Dendritic cell treated with granulocyte-macrophage colony-stimulating factor and Interleukin-4, amounts not matched to agents 40 ng/mL and 50 ng/mL, for 4 days (primary cell): ENCODE data around the gene UBAC2.

Experiments used
- H3K27ac Mint-ChIP-seq: one replicate; pipeline ENCODE4 v1.8.0; 2022; ENCODE audit warnings: mild to moderate bottlenecking, mixed read lengths
- H3K27me3 Mint-ChIP-seq: one replicate; pipeline ENCODE4 v1.8.0; 2022; ENCODE audit warnings: mild to moderate bottlenecking, mixed read lengths
- H3K36me3 Mint-ChIP-seq: one replicate; pipeline ENCODE4 v1.8.0; 2022; ENCODE audit warnings: low read depth, mixed read lengths
- H3K4me1 Mint-ChIP-seq: one replicate; pipeline ENCODE4 v1.8.0; 2022; ENCODE audit warnings: low read depth, mixed read lengths
- H3K4me3 Mint-ChIP-seq: one replicate; pipeline ENCODE4 v1.8.0; 2022; ENCODE audit warnings: mild to moderate bottlenecking, moderate library complexity, mixed read lengths
- H3K9me3 Mint-ChIP-seq: one replicate; pipeline ENCODE4 v1.8.0; 2022; ENCODE audit warnings: mixed read lengths
- intact Hi-C: fragments of 100-400 bp; cut with micrococcal nuclease; formaldehyde crosslinking; loops from one replicate; pipeline ENCODE4 v1.15.0; 2022

UBAC2 gene

DNA sequence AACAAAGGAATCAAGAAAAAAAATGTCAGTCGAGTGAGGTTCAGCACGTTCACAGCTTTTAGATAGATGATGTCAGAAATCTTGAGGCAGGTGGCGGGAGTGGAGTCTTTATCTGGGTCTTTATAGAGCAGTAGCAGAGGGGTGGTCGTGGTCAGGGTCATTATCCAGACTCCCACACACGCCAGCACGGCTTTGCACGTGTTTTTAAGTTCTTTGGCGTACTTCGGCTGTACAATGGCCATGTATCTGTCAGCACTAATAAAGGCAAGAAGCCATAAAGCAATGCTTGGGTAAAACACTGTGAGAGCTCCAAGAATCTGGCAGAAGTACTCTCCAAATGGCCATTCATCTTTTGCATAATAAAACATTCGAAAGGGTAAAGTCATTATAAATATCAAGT, 54.6 kb downstream of the UBAC2 start:
- intact Hi-C loops, result loop anchor here (5.0 kb wide), 1 partner anchor 33 kb away; no protein-coding TSS in a partner anchor

DNA sequence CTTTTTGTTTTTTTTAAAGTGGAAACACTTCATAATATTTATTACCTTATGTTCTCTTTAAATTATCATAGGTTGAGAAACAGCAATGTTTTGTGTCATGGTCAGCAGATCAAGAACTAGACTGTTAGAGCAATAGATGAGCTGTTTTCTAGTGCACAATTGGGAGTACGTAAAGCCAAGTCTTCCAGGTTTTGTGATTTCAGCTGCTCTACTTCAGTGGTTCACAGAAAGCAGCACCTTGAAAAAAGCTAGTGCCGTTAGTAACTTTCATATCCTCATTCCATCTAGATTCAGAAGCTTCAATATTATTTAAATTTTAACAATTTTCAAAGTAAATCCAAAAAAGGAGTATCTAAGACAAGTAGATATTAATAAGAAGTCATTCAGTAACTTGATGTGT, 55.6 kb downstream of the UBAC2 start:
- no peaks in the 10 kb centered on the region for H3K27me3 Mint-ChIP-seq
- H3K27ac Mint-ChIP-seq, result no peak overlapping the region
- intact Hi-C loops, result loop anchor here (5.0 kb wide), 1 partner anchor 34 kb away; no protein-coding TSS in a partner anchor
- no peak overlapping the region for H3K4me3 Mint-ChIP-seq
- no peaks in the 10 kb centered on the region for H3K9me3 Mint-ChIP-seq
- H3K4me1 Mint-ChIP-seq, result peaks cover 52% of the 10 kb centered on the region
- H3K36me3 Mint-ChIP-seq, result peaks cover 21% of the 10 kb centered on the region

More for the DNA sequence above, 54.6 kb downstream of the UBAC2 start:
- Mint-ChIP-seq H3K9me3 (no peaks in the 10 kb centered on the region), H3K36me3 (peaks cover 28% of the 10 kb centered on the region), H3K4me1 (peaks cover 48% of the 10 kb centered on the region), H3K27me3 (no peaks in the 10 kb centered on the region), H3K4me3 (no peak overlapping the region), H3K27ac (no peak overlapping the region)

DNA sequence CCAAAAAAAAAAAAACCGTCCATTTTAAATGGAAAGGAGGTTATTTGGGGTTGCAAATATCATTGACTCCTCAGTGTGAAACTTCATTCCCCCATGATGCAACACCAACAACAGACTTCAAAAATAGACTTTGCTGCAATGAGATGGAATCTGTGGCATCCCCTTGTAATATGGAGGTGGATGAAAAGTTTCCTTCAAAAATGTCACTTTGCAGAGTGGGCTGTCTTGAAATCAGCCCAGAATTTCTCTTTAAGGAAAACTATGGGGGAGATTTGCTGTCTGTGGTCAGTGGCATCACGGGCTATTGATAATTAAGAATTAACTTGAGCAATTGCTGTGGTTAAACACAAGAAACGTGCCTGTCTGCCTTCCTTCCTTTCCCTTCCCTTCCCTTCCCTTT, 56.1 kb downstream of the UBAC2 start:
- Mint-ChIP-seq H3K27me3 (no peaks in the 10 kb centered on the region), H3K9me3 (no peaks in the 10 kb centered on the region), H3K36me3 (peaks cover 21% of the 10 kb centered on the region)

DNA sequence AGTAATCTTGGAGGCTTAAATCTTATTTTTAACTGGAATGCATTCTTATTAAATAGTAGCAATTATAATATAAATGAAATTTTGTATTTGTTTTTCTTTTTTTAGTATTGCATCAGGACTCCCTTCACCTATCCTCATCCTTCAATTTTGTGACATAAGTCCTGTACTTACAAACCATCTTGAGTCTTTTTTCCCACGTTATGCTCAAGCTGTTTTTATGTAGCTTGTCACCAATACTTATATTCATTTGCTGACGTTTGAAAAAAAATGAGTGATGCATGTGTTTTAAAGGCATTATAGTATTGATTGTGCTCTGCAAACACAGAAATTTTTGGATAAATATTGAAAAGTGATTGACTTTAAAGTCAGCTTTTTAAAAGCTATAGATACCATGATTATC, 56.6 kb downstream of the UBAC2 start:
- H3K27ac Mint-ChIP-seq, result no peak overlapping the region
- no peaks in the 10 kb centered on the region for H3K9me3 Mint-ChIP-seq
- peaks cover 44% of the 10 kb centered on the region for H3K4me1 Mint-ChIP-seq
- peaks cover 21% of the 10 kb centered on the region for H3K36me3 Mint-ChIP-seq
- intact Hi-C loops, result loop anchor here (5.0 kb wide), 1 partner anchor 35 kb away; no protein-coding TSS in a partner anchor
- H3K4me3 Mint-ChIP-seq, result no peak overlapping the region
- no peaks in the 10 kb centered on the region for H3K27me3 Mint-ChIP-seq

More for the DNA sequence above, 56.1 kb downstream of the UBAC2 start:
- intact Hi-C loops, result loop anchor here (5.0 kb wide), 1 partner anchor 34 kb away; no protein-coding TSS in a partner anchor
- H3K4me1 Mint-ChIP-seq, result peaks cover 50% of the 10 kb centered on the region
- no peak overlapping the region for H3K4me3 Mint-ChIP-seq
- no peak overlapping the region for H3K27ac Mint-ChIP-seq

DNA sequence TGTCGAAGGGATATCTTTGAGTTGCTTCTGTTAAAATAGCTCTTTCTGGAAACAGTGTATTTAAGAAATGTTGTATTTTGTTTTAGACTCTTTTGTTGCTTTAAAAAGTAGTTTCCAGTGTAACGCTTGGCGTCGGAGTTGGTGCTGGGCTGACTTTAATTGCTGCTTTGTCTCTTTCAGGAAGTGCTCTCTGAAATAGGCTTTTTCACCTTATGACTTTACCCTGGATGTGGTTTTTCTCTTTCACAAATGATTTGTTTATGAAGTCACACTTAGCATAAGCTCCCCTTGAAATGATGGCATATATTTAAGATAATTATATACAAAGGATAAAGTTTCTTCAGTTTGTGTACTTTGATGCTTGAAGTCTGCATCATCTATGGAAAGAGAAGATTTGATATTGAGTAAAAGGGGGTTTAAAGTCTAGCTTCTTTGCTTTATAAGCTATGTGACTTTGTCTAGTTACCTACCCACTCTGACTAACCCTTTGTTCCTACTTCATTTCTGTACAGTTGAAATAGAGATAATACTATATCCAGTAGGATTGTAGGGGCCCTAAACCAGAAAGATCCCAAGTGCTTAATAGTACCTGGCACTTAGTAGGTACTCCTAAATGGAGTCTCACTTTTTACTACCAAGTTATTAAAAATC, 57.7 kb downstream of the UBAC2 start, which contains the start of gene GPR18:
GPR18 (minus strand) TSS at position 170 of the 651 bp plus-strand sequence. CDS start 2,507 bp downstream, outside the sequence.
- no peaks in the 10 kb centered on the region for H3K9me3 Mint-ChIP-seq
- H3K4me1 Mint-ChIP-seq, result peaks cover 43% of the 10 kb centered on the region
- no peaks in the 10 kb centered on the region for H3K27me3 Mint-ChIP-seq
- intact Hi-C loops, result loop anchor here (5.0 kb wide), 1 partner anchor 36 kb away; no protein-coding TSS in a partner anchor
- peak within 1 kb of the TSS; percentile 60 for H3K27ac Mint-ChIP-seq
- H3K36me3 Mint-ChIP-seq, result peaks cover 24% of the 10 kb centered on the region
- peak within 1 kb of the TSS; percentile 45 for H3K4me3 Mint-ChIP-seq

DNA sequence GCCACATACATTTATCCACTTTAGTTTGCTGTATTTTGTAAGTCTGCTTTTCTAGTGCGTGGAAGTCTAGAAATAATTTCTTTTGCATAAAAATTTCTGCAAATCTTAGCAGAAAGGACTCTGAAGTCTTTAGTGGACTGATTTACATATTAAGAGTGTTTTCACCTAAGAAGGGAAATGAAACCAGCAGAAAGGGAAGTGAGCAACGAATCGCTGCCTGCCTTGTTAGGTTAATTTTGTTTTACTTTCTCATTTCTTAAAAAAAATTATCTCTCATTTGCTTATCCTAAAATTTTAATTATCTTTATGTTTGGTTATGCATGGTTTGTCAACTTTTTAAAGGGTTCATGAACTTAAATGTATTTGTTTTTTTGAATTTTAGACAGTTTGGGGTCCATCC, 58.3 kb downstream of the UBAC2 start:
- no peaks in the 10 kb centered on the region for H3K9me3 Mint-ChIP-seq
- H3K4me3 Mint-ChIP-seq, result peak overlapping the region; percentile 45
- peaks cover 29% of the 10 kb centered on the region for H3K36me3 Mint-ChIP-seq
- peak overlapping the region; percentile 60 for H3K27ac Mint-ChIP-seq
- peaks cover 49% of the 10 kb centered on the region for H3K4me1 Mint-ChIP-seq
- intact Hi-C loops, result loop anchor here (5.0 kb wide), 1 partner anchor 37 kb away; no protein-coding TSS in a partner anchor
- no peaks in the 10 kb centered on the region for H3K27me3 Mint-ChIP-seq

DNA sequence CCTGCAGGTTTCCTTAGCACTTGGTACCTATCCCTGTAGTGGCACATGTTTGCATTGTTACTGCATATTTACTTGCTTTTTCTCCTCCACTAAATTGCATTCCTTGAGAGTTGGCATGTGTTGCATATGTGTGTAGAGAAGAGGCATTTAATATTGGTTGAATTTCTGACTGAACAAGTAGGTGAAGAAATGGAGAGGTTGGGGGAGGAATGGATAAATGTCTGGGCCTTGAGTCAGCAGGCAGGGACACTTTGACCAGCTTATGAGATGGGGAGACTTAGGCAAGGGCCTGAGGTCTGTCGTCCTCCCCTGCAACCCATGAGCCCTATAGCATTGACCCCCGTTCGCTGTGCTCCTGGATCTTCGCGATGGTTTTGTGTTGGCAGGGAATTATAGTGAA, 59.6 kb downstream of the UBAC2 start:
- no peaks in the 10 kb centered on the region for H3K27me3 Mint-ChIP-seq
- intact Hi-C loops, result loop anchor here (5.0 kb wide), 1 partner anchor 63 kb away; no protein-coding TSS in a partner anchor
- H3K4me1 Mint-ChIP-seq, result peaks cover 52% of the 10 kb centered on the region
- H3K27ac Mint-ChIP-seq, result peak overlapping the region; percentile 60
- H3K4me3 Mint-ChIP-seq, result no peak overlapping the region
- H3K9me3 Mint-ChIP-seq, result no peaks in the 10 kb centered on the region
- H3K36me3 Mint-ChIP-seq, result peaks cover 25% of the 10 kb centered on the region

DNA sequence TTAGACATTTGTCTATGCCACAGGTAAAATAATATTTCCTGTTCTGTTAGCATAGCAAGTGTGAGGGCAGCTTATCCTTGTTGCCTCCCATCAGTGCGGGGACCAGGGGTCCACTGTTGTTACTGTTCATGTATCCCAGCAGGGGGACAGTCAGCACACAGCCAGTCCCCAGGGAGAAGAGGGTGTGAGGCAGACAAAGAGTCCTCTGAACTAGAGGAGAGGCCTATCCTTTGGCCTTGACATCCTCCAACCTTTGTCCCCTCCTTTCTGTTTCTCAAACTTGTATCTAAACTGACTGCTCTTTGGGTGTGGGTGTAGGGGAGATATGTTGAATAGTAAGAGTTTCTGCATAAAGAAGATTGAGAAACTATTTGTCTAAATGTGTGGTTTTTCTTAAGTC, 60.4 kb downstream of the UBAC2 start:
- H3K9me3 Mint-ChIP-seq, result no peaks in the 10 kb centered on the region
- intact Hi-C loops, result loop anchor here (5.0 kb wide), 1 partner anchor 64 kb away; no protein-coding TSS in a partner anchor
- H3K27me3 Mint-ChIP-seq, result no peaks in the 10 kb centered on the region
- peaks cover 28% of the 10 kb centered on the region for H3K36me3 Mint-ChIP-seq
- H3K4me3 Mint-ChIP-seq, result no peak overlapping the region
- peaks cover 58% of the 10 kb centered on the region for H3K4me1 Mint-ChIP-seq
- peak overlapping the region; percentile 60 for H3K27ac Mint-ChIP-seq

DNA sequence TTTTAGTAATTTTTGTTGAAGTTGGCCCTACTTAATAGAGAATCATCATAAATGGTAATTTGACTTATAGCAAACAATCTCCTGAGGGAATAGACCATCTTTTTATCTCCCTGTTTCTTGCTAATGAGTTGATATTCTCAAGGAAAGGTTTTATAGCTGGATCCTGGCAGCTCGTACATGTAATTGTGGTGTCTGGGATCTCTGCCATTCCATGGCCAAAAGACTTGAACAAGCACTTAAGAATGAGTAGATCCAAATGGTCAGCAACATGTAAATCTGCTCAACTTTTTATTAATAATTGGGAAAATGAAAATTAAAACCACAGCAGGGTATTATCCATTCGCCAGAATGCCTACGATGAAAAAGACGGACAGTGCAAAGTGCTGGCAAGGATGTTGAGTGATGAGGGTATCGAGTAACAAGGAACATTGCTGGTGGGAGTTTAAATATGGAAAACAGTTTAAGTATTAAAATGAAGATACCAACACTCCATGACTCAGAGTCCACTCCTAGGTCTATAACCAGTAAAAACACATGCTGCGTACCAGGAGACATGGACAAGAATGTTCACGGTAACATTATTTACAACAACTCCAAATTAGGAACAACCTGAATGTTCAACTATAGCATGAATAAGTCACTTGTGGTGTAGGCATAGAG, 62.6 kb downstream of the UBAC2 start:
- no peaks in the 10 kb centered on the region for H3K27me3 Mint-ChIP-seq
- intact Hi-C loops, result loop anchor here (5.0 kb wide), 1 partner anchor 66 kb away; no protein-coding TSS in a partner anchor
- no peak overlapping the region for H3K4me3 Mint-ChIP-seq
- no peak overlapping the region for H3K27ac Mint-ChIP-seq
- H3K36me3 Mint-ChIP-seq, result peaks cover 34% of the 10 kb centered on the region
- H3K4me1 Mint-ChIP-seq, result peaks cover 55% of the 10 kb centered on the region
- H3K9me3 Mint-ChIP-seq, result no peaks in the 10 kb centered on the region

DNA sequence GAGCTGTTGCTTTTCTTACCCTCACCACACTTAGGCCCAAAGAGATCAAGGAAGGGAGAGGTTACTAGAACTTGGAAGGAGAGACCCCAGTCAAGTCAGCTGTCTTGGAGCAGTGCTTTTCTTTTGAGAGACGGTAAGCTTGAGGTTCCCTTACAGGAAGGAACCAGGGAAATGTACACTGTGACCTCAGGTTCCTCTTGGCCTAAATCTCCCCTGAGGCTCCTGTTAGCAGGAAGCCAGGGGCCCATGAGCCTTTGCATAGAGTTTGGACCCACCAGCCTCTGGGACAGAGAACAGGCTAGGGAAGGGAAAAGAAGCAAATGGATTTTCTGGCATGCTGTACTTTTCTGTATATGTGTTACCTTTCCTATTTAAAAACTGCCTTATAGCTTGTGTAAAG, 63.4 kb downstream of the UBAC2 start:
- Mint-ChIP-seq H3K4me1 (peaks cover 56% of the 10 kb centered on the region), H3K27ac (no peak overlapping the region), H3K27me3 (no peaks in the 10 kb centered on the region), H3K9me3 (no peaks in the 10 kb centered on the region), H3K36me3 (peaks cover 42% of the 10 kb centered on the region), H3K4me3 (no peak overlapping the region)
- intact Hi-C loops, result loop anchor here (5.0 kb wide), 1 partner anchor 67 kb away; no protein-coding TSS in a partner anchor

DNA sequence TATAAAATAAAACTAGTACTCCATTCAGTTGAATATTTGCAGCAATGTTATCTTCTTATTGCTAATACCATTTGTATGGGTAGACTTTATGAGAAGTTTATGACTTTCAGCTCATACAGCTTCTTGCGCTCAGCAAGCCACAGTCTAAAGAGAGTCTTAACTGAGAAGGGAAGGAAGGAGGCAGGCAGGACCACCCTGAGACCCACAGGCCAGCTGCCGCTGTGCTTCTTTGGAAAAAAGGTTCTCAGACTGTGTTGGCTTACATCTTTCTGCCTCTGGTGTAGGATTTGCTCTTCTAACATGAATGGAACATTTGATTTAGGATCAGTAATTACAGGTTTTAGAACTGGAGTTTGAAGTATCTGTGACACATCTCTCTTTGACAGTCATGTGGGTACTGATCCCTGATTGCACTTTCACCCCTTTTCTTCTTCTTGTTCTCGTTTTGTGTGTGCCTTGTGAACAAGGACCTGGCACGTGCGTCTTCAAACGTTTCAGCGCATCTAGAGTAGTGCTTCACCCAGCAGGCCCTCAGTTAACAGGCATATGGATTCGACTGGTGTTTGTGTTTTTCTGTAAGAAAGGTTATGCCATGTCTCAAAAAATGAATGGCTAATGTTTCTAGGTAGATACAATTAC, 64.6 kb downstream of the UBAC2 start:
- H3K27ac Mint-ChIP-seq, result no peak overlapping the region
- intact Hi-C loops, result no loop called here

DNA sequence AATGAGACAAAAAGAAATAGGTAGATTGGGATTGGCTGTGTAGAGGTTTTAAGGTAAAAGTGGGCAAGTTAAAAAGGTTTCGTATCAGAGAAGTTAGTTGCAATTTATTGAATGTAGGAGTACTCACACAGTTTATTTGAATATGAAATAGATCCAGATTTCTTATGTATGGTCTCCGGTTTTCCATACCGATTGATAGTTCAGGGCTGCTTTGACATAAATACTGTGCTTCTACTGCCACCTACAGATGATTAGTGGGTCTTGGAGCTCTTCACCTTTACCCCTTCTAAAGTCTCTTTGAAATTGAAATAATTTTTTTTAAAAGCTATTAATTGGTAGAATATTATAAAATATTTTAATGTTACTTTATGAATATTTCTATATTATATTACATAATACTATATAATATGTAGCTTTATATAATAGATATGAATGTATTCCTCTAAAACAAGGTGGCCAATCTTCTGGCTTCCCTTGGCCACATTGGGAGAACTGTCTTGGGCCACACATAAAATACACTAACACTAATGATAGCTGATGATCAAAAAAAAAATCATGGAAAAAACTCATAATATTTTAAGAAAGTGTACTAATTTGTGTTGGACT, 65.3 kb downstream of the UBAC2 start:
- Mint-ChIP-seq H3K4me1 (peaks cover 49% of the 10 kb centered on the region), H3K4me3 (no peak overlapping the region), H3K27me3 (no peaks in the 10 kb centered on the region), H3K27ac (no peak overlapping the region), H3K9me3 (no peaks in the 10 kb centered on the region), H3K36me3 (peaks cover 31% of the 10 kb centered on the region)
- intact Hi-C loops, result loop anchor here (1.0 kb wide), 1 partner anchor 90 kb away; no protein-coding TSS in a partner anchor

More for the DNA sequence above, 64.6 kb downstream of the UBAC2 start:
- no peaks in the 10 kb centered on the region for H3K9me3 Mint-ChIP-seq
- H3K4me1 Mint-ChIP-seq, result peaks cover 46% of the 10 kb centered on the region
- H3K4me3 Mint-ChIP-seq, result no peak overlapping the region
- no peaks in the 10 kb centered on the region for H3K27me3 Mint-ChIP-seq
- H3K36me3 Mint-ChIP-seq, result peaks cover 34% of the 10 kb centered on the region

DNA sequence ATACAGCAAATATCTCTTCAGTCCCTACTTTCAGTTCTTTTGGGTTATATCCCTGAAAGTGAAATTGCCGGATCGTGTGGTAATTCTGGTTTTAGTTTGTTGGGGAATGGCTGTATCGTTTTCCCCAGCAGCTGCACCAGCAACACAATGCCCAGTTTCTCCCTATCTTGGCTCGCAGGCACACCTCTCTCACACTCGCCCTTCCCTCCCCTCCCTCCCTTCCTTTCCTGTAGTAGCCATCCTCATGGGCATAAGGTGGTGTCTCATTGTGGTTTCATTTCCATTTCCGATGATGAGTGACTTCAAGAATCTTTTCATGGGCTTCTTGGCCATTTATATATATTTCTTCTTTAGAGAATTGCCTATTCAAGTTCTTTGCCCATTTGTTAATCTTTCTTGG, 66.2 kb downstream of the UBAC2 start:
- no peaks in the 10 kb centered on the region for H3K9me3 Mint-ChIP-seq
- H3K36me3 Mint-ChIP-seq, result peaks cover 31% of the 10 kb centered on the region
- no peak overlapping the region for H3K4me3 Mint-ChIP-seq
- intact Hi-C loops, result loop anchor here (1.0 kb wide), 1 partner anchor 91 kb away; no protein-coding TSS in a partner anchor
- H3K27ac Mint-ChIP-seq, result no peak overlapping the region
- no peaks in the 10 kb centered on the region for H3K27me3 Mint-ChIP-seq
- peaks cover 52% of the 10 kb centered on the region for H3K4me1 Mint-ChIP-seq
